ENCODE results near the gene SLC5A12. TPM values are rescaled to one million over a fixed set of nuclear protein-coding genes. Genes with fewer than 3 reads are reported as not detected.

Gene SLC5A12
- total and polyA plus RNA-seq, 8 donors, result 0.08 to 0.70 (median 0.20) TPM; not detected in 3

DNA sequence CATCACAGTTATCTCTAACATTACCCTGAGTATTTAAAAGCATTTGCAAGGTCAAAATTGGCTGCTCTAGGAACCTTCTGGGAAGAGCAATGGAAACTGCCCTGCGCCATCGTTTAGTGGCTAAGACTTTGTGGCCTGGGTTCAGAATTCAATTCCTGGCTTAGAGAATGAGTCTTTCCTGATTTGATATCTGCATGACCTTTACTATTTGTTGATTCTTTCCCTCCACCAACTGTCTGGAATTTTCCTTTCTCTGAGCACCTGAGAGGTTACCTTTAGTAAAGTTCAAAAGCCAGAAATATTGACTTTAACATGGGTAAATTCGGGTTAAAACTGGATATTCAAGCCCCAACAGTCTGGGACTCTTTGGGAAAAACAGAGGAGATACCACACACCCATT is 43.0 kb upstream of the SLC5A12 start:
- intact Hi-C loops (cut with DNase I), result no loop called here

DNA sequence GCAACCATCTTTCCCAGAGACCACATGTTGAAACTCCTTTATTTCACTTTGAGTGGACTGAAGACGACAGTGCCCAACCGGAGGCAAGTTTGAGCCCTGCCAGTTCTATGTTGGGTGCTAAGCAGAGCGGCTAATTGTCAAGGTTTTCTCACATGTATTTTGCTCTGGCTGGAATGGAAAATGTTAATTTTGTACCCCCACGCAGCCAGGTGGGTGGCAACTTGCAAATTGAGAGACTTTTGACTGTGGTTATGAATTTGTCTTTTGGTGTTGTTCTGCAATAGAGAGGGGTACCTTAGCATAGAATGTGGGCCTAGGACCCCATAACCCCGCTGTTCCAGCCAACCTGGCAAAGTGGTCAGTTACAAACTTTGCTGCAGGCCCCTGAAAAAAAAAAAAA is 42.5 kb upstream of the SLC5A12 start:
- DNase-seq (no peak), ATAC-seq (no peak)
- Histone ChIP-seq H3K27ac (no peak overlapping the region), H3K4me1 (no peaks in the 10 kb centered on the region), H3K27me3 (no peaks in the 10 kb centered on the region), H3K36me3 (no peaks in the 10 kb centered on the region), H3K4me3 (no peak overlapping the region), H3K9me3 (no peaks in the 10 kb centered on the region)
- intact Hi-C loops (cut with DNase I), result no loop called here
- TF ChIP-seq, protein P1, sequence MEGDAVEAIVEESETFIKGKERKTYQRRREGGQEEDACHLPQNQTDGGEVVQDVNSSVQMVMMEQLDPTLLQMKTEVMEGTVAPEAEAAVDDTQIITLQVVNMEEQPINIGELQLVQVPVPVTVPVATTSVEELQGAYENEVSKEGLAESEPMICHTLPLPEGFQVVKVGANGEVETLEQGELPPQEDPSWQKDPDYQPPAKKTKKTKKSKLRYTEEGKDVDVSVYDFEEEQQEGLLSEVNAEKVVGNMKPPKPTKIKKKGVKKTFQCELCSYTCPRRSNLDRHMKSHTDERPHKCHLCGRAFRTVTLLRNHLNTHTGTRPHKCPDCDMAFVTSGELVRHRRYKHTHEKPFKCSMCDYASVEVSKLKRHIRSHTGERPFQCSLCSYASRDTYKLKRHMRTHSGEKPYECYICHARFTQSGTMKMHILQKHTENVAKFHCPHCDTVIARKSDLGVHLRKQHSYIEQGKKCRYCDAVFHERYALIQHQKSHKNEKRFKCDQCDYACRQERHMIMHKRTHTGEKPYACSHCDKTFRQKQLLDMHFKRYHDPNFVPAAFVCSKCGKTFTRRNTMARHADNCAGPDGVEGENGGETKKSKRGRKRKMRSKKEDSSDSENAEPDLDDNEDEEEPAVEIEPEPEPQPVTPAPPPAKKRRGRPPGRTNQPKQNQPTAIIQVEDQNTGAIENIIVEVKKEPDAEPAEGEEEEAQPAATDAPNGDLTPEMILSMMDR (IDR thresholded peaks at IDR 0.05), result no peak

More for the DNA sequence above, 43.0 kb upstream of the SLC5A12 start:
- Histone ChIP-seq H3K27me3 (no peaks in the 10 kb centered on the region), H3K4me3 (no peak overlapping the region), H3K27ac (no peak overlapping the region), H3K9me3 (no peaks in the 10 kb centered on the region), H3K4me1 (no peaks in the 10 kb centered on the region), H3K36me3 (no peaks in the 10 kb centered on the region)
- TF ChIP-seq, protein P1 (IDR thresholded peaks at IDR 0.05), result no peak
- ATAC-seq (no peak), DNase-seq (no peak)

DNA sequence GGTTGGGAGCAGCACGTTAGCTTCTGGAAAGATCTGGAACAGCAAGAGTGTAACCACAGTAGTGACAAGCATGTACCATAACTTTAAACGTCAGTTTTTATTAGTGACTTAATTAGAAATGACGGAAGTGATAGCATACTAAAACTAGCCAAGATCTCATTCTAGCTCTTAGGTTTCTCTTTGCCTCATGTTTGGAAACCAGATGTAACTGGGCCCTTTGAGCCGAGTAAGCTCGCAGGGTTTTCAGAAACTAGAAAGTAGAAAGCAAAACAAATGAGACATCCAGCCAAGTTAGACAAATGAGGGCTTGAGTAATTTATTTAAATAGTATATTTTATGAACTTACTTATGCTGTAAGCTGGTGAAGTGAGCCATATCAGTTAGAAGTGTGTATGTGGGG is 40.2 kb upstream of the SLC5A12 start:
- no peaks in the 10 kb centered on the region for H3K27me3 ChIP-seq
- H3K4me1 ChIP-seq, result no peaks in the 10 kb centered on the region
- no peaks in the 10 kb centered on the region for H3K9me3 ChIP-seq
- DNase-seq (no peak), ATAC-seq (no peak)
- intact Hi-C loops (cut with DNase I), result no loop called here
- H3K4me3 ChIP-seq, result no peak overlapping the region
- TF ChIP-seq, protein P1 (IDR thresholded peaks at IDR 0.05), result no peak
- no peaks in the 10 kb centered on the region for H3K36me3 ChIP-seq
- no peak overlapping the region for H3K27ac ChIP-seq

DNA sequence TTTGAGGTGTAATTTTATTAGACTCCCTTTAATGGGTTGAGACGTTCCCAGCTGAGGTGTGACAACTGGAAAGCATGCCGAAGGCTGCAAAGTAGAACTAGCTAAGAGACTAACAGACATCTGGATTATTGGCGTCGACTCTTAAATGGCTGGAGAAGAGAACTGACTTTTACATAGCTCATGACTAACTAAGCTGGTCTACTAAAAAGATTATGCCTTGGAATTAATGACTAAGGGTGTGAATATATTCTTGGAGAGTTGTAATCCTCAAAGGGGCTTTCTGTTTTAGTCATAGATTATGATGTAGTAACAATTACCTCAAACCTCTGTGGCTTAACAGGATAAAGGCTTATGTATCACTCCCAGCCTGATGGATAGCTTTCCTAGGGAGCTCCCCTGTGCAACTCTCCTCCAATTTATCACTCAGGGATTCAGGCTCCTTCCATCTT is 39.5 kb upstream of the SLC5A12 start:
- Histone ChIP-seq H3K4me1 (no peaks in the 10 kb centered on the region), H3K36me3 (no peaks in the 10 kb centered on the region), H3K9me3 (no peaks in the 10 kb centered on the region), H3K4me3 (no peak overlapping the region), H3K27me3 (no peaks in the 10 kb centered on the region), H3K27ac (no peak overlapping the region)
- DNase-seq (no peak), ATAC-seq (no peak)
- intact Hi-C loops (cut with DNase I), result no loop called here
- TF ChIP-seq, protein P1 (IDR thresholded peaks at IDR 0.05), result no peak

DNA sequence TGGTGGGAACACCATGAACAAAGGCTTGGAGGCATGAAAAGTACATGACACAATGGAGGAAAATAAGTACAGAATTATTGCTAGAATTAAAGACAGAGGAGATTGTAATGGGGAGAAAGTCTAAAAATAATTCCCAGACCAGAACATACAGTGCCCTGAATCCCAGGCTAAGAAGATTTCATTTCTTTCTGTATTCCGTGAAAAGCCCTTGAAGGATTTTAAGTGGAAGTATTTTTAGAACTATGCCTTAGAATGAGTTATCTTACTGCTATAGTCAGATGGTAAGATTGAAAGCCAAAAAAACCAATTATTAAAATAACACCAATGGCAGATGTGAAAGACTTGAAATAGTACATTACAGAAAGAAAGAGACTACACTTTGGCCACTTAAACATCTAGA is 36.1 kb upstream of the SLC5A12 start:
- no peak for ATAC-seq
- H3K4me1 ChIP-seq, result no peaks in the 10 kb centered on the region
- intact Hi-C loops (cut with DNase I), result loop anchor here in 1 of 2 donors (10.0 kb wide), 1 partner anchor 407 kb away; no protein-coding TSS in a partner anchor
- no peak overlapping the region for H3K27ac ChIP-seq
- H3K36me3 ChIP-seq, result no peaks in the 10 kb centered on the region
- H3K27me3 ChIP-seq, result no peaks in the 10 kb centered on the region
- no peak overlapping the region for H3K4me3 ChIP-seq
- no peaks in the 10 kb centered on the region for H3K9me3 ChIP-seq
- TF ChIP-seq, protein P1 (IDR thresholded peaks at IDR 0.05), result no peak
- DNase-seq, result no peak

All from left lung (tissue), 10 donors.